GM12872 (cell line): ENCODE measurements around the gene DYNAP.

Source experiments
- TF ChIP-seq, protein P1 (sequence below): IDR thresholded peaks from 3 replicates; pipeline ENCODE4 v1.5.1; 2011; ENCODE audit warnings: low read depth, mild to moderate bottlenecking, low read length, moderate library complexity; ENCODE audit not compliant: insufficient read depth

Gene DYNAP

GRCh38 chr18:54580202-54580729 lies 10.8 kb upstream of the DYNAP start:
- TF ChIP-seq, protein P1, sequence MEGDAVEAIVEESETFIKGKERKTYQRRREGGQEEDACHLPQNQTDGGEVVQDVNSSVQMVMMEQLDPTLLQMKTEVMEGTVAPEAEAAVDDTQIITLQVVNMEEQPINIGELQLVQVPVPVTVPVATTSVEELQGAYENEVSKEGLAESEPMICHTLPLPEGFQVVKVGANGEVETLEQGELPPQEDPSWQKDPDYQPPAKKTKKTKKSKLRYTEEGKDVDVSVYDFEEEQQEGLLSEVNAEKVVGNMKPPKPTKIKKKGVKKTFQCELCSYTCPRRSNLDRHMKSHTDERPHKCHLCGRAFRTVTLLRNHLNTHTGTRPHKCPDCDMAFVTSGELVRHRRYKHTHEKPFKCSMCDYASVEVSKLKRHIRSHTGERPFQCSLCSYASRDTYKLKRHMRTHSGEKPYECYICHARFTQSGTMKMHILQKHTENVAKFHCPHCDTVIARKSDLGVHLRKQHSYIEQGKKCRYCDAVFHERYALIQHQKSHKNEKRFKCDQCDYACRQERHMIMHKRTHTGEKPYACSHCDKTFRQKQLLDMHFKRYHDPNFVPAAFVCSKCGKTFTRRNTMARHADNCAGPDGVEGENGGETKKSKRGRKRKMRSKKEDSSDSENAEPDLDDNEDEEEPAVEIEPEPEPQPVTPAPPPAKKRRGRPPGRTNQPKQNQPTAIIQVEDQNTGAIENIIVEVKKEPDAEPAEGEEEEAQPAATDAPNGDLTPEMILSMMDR = no peak

DNA sequence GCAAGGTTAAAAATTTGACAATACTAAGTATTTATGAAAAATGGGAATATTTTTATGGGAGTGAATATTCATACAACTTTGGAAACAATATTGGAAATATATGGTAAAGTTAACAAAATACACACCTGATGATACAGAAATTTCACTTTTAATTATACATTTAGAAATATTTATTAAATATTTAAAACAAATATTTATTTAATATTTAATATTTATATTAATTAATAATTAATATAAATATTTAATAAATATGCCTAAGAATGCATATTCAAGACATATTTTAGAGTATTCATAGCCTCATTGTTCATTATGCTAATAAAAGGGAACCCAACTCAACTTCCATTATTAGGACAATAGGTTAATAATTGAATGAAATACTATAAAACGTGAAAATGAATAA lies 7.0 kb upstream of the DYNAP start:
- TF ChIP-seq, protein P1 = no peak

DNA sequence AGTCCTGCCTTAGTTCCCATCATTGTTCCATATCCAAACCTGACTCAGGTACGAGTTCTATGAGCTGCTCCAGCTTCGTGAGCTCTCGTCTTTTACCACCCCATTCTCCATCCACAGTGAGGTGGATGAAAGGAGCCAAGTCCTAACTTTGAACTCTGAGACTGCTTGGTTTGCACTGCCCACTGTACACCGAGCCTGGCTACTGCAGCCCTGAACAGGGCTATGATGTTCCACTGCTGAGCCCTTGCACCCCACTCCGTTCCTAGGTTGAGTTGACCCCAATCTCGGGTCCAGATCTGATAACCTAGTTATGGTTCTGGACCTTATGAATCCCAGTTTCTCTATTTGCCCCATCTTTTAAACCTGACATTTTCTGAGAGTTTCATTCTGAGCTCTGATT lies 5.3 kb upstream of the DYNAP start:
- TF ChIP-seq, protein P1 = no peak

DNA sequence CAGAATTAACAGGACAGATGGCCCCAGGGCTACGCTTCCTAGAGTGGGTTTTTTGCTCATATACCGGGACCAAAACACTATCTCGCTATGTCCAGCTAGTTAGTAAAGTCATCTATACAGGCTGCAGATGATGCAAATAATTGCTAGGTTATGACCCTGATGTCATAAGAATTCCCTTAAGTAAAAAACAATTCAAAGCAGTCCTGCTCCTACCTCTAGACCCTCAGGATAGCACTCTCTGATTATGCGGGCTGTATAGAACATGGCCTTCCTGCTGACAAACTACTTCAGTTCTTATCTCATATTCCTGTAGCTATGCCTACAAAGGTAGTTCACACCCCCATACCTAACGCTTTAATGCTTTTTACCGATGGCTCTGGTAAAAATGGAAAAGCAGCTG lies 13.2 kb downstream of the DYNAP start:
- TF ChIP-seq, protein P1 = no peak

DNA sequence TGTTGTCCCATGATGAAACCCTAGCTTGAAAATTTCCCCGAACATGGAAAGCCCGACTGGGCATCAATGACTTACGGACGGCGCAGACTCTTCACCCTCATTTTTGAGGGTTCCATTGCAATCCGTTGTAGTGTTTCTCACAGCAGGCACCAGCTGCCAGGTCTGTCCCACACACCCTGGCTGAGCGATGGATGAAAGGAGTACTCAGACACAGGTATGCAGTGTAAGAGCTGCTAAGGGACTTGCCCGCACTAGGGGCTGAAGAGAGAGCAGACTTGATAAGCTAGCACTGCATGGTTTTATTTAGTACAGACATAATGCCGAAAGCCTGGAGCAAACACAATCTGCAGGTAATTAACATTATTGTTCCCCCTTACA lies 15.8 kb downstream of the DYNAP start:
- TF ChIP-seq, protein P1 = no peak

- TF ChIP-seq, protein P1 = no peak
These were observed 16.4 kb downstream of the DYNAP start for GRCh38 chr18:54607213-54608027.

GRCh38 chr18:54608028-54608642 lies 17.1 kb downstream of the DYNAP start:
- TF ChIP-seq, protein P1 = no peak
